ENCODE data around the gene HES3.

The HES3 gene

GRCh38 chr1:6279613-6280383 is 35.8 kb downstream of the HES3 start:
- DNase-seq (ENCODE audit: low read depth), result no peak

GRCh38 chr1:6280761-6281451 is 36.9 kb downstream of the HES3 start:
- DNase-seq (ENCODE audit: low read depth), result no peak

- no peak for DNase-seq (ENCODE audit: low read depth)
Observed at GRCh38 chr1:6281511-6282402, 37.8 kb downstream of the HES3 start.

GRCh38 chr1:6282577-6283270 is 38.7 kb downstream of the HES3 start:
- DNase-seq (ENCODE audit: low read depth), result no peak

GRCh38 chr1:6285336-6285735 is 41.4 kb downstream of the HES3 start:
- DNase-seq (ENCODE audit: low read depth), result no peak

GRCh38 chr1:6286266-6286665 is 42.3 kb downstream of the HES3 start:
- no peak for DNase-seq (ENCODE audit: low read depth)

GRCh38 chr1:6287029-6287428 is 43.0 kb downstream of the HES3 start:
- no peak for DNase-seq (ENCODE audit: low read depth)

GRCh38 chr1:6287431-6287886 is 43.5 kb downstream of the HES3 start:
- DNase-seq (ENCODE audit: low read depth), result no peak

- DNase-seq (ENCODE audit: low read depth), result no peak
Observed at GRCh38 chr1:6288026-6288425, 44.0 kb downstream of the HES3 start.

GRCh38 chr1:6288665-6289064 is 44.7 kb downstream of the HES3 start:
- DNase-seq (ENCODE audit: low read depth), result no peak

- DNase-seq (ENCODE audit: low read depth), result no peak
Observed at GRCh38 chr1:6292102-6292501, 48.1 kb downstream of the HES3 start.

- no peak for DNase-seq (ENCODE audit: low read depth)
Observed at GRCh38 chr1:6294080-6294889, 50.3 kb downstream of the HES3 start.

GRCh38 chr1:6294890-6295556 is 51.0 kb downstream of the HES3 start:
- no peak for DNase-seq (ENCODE audit: low read depth)
